GM21367 (cell line): ENCODE measurements around the gene TRIM10.
"Not testable (repeated sequence)": the region's sequence is repeated elsewhere in the genome, so short reads cannot be mapped to it uniquely, and the experiment has no call there.

Experiments used
- ATAC-seq: cut with Tn5 transposase; IDR thresholded peaks from one replicate; pipeline ENCODE4 v1.9.1; 2021; ENCODE audit not compliant: unreplicated experiment

TRIM10 gene

DNA sequence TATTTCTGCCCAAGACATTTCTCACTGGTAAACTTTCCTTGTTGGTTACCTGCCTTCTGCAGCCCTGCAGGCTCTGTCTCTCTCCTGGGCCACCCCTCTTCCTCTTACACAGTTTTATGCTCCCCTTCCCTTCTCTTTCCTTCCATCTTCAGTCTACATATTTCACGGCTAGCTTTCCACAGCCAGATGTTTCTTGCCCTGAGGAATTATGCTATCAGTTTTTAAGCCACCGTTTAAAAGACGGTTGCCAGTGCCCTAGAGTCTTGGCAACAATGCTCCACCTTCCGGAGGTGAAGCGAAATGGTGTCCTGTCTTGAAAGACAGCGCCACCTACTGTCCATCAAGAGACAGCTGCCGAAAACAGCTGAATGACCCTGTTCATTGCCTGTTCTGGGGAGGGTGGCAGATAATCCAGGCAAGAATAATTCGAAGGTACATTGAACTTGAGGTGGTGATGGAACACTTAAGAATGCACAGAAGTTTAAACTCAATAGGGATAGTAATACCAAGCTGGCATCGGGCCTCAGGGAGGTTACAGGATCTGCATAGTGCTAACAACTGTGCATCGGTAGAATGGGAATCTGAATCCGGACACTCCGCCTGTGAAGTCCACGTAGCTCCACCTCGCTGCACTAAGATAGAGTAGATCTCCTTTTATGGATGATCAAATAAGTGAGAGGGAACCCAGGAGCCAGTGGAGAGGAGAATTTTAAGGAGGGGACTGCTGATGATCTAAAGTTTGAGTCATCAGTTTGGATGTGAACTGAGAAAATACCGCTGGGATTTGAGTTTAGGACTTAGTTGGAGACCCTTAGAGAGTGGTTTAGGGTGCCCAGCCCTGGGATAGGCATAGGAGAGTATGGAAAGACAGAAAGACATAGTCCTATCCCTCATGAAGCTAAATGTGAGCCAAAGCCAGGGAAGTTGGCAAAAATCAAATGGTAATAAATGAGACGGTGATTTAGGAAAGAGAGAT, 29.8 kb downstream of the TRIM10 start:
- peak; percentile 71 for ATAC-seq

DNA sequence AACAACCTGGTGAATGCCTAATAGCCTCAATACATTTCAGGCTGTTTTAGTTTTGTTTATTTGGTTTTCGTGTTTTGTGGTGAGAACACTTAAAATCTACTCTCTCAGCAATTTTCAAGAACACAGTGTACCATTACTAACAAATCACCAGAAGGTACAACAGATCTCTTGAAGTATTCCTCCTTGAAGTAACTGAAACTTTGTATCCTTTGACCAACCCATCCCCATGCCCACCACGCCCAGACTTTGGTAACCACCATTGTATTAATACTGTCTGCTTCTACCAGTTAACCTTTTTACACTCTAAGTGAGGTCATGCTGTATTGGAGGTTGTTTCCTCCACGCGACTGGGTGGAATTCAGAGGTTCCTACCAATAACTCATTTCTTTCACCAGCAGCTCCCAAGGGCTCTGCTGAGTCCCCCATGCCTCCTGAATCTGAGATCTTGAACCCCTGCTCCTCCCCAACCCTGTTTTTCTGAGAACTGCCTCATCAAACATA, 30.8 kb downstream of the TRIM10 start:
- ATAC-seq, result no peak

DNA sequence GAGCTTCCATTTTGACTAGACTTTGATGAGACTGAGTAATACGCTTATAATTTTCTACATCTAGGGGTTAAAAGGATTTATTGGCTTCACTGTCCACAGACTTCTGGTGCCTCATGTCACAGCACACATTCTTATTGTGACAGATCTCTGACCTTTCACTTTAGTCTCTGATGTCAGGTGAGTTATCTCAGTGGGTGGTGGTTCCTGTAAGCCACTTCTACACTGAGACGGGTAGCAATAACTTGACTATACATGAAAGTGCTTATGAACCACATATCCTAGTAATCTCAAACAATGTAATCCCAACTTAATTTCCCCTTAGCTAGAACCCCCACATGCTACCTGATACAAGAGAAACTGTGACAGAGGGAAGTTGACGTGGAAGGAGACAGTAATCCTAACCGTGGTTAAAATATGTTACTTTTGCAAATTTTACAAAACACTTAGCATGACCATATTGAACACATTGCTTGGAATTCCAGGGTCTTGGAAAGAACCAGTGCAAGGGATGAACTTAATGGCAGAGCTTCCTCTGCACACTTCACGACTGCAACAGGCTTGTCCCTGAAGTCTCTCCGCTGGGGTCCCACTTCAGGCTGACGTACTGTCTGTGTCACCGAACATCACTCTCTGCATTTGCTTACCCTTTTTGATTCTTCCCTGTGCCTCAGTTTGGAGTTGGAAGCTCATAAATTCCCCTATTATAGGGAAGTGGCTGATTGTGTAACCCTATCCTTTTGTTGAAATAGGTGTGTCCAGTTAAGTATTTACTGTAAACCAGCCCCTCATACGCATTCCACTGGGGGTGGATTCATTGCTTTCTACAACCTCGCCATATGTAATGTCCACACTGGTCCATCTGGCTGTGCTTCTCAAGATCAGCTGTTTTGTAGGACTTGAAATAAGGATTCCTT, 31.5 kb downstream of the TRIM10 start:
- no peak for ATAC-seq

DNA sequence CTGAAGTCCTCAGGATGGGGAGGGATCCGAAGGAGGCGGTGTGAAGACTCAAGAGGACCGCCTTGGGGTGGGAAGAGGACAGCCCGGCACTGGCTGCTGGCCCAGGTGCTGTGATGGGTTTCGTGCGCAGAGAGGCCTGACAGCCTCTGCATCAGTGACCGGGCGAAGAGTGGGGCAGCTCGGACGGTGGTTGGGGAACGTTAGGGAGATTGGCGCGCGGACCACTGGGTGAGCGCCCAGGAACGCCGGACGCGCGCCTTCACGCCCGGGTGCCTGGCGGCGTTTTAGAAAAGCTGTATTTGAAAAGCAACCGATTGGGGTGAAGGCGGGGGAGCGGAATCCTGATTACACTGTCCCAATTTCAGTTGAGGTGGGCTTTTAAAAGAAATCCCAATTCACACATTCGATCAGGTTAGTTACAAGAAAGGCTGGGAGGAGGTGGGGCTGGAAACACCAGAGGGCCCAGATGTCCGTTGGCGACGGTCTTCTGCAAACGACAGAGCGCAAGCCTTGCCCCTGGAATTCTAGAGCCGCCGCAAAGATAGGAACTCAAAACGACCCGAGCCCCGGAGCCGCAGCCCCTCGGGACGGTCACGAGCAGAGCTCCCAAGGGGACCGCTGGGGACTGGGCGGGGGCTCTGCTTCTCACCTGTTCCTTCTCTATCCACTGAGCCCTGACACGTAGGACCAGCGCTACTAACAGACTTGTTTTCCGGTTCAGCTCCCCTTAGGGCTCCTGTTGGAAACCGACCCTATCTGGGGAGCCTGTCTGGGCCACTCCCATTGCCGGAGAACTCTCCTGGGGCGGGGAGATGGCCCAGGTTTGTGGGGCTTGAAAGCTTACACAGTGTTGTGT, 33.5 kb downstream of the TRIM10 start:
- no peak for ATAC-seq

DNA sequence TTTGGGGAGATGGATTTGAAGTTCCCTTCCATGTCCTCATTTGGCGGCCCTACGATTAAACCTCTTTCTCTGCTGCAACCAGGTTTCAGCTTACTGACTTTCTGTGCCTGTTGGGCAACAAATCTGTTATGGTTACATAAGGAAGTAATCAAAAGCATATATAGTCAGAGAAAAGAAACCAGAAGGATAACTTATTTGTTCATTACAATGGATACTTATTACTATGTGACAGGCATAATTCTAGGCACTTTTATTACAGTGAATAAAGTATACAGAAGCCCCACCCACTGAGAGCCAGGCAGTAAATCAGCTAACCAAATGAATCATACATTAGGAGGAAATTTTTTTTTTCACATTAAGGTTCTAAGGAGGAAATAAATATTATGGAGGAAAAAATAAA, 38.5 kb downstream of the TRIM10 start:
- ATAC-seq, result no peak

DNA sequence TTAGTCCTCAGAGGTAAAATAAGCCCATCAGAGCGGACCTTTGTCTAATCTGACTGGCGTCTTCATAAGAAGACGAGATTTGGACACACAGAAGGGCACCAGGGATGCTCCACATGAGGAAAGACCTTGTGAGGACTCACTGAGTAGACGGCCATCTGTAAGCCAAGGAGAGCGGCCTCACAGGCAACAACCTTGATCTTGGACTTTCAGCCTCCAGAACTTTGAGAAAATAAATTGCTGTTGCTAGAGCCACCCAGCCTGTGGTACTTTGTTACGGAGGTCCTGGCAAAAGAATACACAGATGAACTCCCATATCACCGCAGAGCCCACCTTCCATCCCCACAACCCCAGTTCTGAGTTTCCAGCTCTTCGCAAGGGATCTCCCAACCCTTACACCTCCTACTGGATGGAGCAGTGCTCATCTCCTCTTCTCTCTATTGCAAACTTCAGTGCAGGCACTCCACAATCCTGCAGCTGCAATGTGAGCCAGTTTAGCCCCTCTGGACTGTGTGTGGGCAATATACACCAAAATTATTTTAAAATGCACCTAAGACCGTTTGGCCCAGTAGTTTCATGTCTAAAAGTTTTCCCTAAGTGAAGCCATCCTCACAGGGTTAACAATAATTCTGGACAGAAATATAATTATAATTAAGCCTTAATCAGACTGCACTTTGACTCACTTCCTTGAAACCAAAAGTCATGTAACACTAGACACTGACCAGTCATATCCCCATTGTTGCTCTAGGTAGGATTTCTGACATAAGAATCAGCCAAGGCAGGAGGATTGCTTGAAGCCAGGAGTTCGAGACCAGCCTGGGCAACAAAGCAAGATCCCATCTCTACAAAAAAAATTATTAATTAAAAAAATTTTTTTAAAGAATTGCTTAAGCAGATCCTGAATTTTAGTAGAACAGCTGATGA, 39.3 kb downstream of the TRIM10 start:
- no peak for ATAC-seq

DNA sequence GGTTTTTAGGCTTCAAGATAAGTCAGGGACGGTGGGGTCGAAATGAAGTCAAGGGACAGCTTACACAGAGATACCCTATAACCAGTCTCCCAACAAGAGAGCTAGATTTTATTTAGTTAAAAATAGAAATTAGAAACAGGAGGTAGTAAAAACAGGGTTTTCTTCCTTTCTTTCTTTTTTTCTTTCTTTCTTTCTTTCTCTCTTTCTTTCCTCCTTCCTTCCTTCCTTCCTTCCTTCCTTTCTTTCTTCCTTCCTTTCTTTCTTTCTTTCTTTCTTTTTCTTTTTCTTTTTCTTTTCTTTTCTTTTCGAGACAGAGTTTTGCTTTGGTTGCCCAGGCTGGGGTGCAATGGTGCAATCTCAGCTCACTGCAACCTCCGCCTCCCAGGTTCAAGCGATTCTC, 42.3 kb downstream of the TRIM10 start:
- ATAC-seq, result not testable (repeated sequence)

DNA sequence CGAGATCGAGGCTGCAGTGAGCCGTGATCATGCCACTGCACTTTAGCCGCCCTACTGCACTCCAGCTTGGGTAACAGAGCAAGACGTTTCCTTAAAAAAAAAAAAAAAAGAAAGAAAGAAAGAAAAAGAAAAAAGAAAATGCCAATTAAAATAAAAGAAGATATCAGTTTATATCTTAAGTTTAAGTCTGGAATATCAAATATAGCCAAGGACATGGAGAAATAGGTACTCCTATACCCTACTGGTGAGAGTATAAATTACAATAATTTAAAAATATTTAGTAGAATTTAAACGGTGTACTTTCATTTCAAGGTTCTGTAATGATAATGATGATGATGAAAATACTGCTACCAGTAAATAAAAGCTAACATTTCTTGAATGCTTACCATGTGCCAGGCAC, 44.3 kb downstream of the TRIM10 start:
- no peak for ATAC-seq

DNA sequence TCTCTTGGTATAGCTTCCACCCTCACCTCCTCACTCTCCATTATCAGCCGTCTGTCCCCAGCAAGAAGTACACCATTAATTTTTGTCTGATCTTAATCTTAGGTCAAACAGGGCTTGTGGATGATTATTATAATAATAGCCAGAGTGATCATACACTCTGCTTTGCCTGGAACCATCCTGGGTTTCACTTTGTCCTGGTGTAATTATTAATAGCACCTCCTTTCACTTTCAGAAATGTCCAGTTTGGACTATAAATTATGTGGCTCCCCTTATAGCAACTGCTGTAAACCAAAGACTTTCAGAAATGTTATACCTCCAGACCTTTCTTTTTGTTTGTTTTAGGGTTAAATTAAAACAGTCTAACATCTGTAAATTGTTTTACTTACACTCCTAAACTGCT, 47.2 kb downstream of the TRIM10 start:
- ATAC-seq, result no peak

DNA sequence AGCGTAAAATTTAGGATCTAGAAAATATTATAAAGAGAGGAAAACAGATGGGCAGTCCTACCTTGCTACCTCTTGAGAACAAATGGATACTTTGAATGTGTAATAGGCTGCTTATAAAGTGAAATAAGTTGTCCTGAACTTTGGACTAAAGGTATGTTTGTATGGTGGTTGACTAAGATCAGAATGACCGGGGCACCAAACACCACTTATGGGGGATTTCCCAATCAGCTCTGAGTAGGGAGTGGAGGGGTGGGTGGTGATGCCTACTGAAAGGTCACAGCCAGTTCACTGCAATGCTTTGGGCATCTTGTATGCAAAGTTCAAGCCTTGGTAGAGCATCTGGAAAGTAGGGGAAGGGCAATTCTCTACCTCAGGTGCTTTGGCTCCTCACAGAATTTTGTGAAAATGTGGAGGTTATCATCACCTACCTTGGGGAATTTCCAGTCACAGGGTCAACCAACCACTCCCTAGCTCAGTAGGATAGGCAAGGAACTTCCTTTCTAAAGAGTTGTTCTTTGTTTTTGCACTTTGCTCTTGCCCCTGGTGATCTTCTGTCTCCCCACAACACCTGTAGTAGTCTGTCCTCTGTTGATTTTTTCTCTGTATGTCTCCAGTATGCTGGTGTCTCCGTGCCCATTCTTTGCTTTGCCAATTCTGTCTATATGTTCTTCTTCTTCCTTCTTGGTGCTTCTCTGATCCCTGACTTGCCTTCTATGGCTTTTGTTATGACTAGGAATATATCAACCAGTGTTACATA, 47.8 kb downstream of the TRIM10 start, which contains the start of gene TRIM31:
TRIM31 (minus strand) TSS at position 88 of the 757 bp plus-strand sequence. CDS start 285 bp downstream, outside the sequence.
- ATAC-seq, result no peak

DNA sequence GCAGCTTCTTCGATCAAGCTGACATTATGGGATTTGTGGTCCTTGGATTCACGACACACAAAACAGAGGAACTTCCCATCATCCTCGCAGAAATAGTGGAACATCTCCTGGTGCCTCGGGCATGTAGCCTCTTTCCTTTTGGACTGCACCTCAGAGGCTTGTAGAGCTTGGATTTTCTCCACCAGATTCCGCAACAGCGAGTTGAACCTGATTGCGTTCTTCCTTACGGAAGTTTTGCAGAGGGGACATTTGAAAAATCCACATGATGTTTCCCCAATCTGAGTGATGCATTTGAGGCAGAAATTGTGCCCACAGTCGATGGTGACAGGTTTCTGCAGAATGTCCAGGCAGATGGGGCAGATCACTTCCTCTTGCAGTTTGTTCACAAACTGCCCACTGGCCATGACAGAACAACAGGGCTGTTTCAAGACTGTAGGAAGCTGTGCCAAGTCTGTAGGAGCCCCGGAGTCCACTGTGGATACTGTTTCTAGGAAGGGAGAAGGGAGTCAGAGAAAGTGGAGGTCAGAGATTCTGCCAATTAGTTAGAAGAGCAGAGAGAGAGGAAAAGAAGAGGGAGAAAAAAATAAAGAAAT, 48.5 kb downstream of the TRIM10 start:
- no peak for ATAC-seq

DNA sequence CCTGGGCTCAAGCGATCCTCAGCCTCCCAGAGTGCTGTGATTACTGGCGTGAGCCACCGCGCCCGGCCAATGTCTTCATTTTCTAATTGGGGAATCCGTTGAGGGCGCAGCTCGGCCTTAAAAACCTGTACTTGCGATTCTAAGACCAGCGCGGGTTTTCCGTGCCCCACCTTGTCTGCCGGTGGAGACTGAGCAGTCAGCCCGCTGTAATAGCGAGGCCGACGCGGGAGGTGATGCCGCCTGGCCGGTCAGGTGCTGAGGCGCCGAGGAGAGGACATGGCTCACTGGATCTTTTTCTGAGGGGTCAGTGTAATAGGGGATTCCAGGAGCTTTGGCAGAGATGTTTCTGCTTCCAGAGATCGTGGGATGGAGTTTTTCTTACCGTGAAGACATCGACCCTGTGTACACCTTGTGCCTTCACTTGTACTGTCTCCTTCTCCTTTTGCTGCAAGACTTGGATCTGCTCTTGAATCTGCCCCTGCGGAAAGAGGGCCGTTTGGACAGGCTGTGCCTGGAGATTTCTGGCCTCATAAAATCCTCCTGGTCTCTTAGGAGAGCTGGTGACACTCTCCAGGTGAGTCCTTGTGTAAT, 49.6 kb downstream of the TRIM10 start:
- no peak for ATAC-seq

DNA sequence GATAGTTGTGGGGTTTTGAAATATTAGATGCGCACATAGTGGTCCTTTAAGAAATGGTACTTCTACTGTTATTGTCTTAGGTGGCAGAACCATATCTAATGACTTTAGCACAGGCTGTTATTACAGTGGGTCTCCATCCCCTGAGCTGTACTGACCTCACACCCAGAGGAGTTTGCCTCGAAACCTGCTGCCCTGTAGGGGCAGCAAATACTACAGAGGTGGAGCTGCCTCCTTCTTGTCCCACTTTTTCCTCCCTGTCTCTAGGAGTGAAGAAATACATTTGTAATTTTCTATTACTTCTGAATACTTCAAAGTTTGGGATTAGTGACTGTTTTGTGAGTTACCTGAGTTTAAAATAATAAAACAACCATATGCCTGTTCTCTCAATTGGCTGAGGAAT, 56.4 kb downstream of the TRIM10 start:
- no peak for ATAC-seq

DNA sequence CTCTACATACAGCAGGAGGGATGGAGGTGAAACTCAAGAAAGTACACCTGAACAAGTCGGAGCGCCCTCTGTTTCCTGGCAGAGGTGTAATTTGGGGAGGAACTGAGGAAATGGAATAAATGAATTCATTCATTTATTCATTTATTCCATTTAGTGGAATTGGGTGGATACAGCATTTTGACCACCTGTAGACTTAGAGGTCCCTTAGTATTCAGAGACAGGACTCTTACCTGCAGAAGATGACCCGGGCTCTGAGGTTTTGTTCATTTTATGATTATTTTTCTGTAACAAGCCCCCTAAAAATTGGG, 57.2 kb downstream of the TRIM10 start:
- no peak for ATAC-seq

DNA sequence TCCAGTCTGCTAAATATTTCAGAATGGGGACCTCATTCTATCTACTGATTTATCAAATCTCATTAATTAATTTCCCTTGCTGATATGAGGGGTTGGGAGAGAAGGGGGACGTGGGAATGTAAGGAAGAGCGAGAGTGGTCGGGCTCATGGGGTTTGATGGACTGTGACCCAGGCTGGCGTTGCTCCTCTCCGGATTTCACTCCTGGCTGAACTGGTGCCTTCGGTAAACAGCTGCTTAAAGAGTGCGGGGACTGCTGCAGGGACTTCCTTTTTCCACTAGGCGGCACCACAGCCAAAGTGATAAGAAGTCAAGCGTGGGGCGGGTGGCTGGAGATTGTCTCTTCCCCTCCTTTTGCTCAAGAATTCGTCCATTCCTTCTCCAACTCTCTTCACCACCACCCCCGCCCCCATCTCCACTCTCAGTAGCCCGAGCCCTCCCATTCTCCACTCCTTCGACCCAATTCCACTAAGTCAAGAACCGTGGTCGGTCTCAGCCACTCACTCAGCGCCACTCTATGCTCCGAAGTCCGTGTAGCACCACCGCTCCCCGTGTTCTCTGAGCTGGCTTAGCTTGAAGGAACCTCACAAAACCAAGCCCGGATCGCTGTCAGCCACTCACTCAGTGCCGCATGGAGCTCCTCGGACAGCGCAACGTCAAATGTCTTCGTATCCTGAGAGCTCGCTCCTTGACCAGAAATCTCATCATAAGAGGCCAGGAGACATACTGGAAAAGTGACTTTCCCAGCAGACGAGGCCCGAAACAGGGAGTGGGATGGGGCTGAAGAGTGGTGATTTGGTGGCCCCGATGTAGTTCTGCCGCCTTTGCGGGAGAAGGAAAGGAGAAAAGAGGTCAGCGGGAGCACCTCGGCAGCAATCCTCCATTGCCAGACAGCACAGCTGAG, 57.8 kb downstream of the TRIM10 start:
- peak; percentile 53 for ATAC-seq

DNA sequence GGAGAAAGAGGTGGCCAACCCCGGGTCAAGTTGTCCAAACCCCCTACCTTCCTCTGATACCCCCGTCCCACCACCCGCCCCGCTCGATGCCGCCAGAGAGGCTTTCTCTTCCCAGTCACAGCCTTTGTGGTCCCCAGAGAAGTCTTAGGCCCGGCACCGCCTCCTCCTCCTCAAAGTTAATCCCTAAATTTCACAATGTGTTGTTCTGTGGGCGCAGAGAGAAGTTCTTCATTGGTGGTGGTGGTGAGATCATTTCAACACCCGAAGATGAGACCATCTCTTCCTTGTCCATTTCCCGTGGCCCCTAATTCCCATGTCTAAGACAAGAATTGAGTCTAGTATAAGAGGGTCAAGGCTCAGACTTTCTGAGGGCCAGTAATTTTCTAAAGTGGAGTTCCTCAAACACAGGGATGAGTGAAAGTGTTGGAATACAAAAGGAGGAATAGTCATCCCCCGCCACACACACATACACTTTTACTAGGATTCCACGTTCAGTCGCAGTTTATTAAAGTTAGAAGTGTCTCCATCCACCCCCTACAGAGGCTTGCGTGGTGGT, 58.5 kb downstream of the TRIM10 start:
- ATAC-seq, result no peak
